Stimulated activated CD8-positive, alpha-beta memory T cell treated with anti-CD3 and anti-CD28 coated beads, Interleukin-12 subunit alpha, Interleukin-12 subunit beta, amount 100 ng/mL, for 24 hours (primary cell): ENCODE data around the gene SEPTIN8.

Experiments used
- DNase-seq: peaks from one replicate; pipeline ENCODE4 v3.0.0-alpha.2; 2020; ENCODE audit errors: extremely low read depth

The SEPTIN8 gene

GRCh38 chr5:132708645-132709044 lies 68.4 kb downstream of the SEPTIN8 start:
- no peak for DNase-seq

- DNase-seq = no peak
Observed at GRCh38 chr5:132704875-132705274, 72.2 kb downstream of the SEPTIN8 start.
